ENCODE data around the gene DRC1.
"Not testable (repeated sequence)": the region's sequence is repeated elsewhere in the genome, so short reads cannot be mapped to it uniquely, and the experiment has no call there.

Gene DRC1

GRCh38 chr2:26464390-26465265 lies 62.9 kb downstream of the DRC1 start:
- DNase-seq: no peak

GRCh38 chr2:26465266-26465925 lies 63.7 kb downstream of the DRC1 start:
- DNase-seq: no peak

GRCh38 chr2:26465981-26466471 lies 64.3 kb downstream of the DRC1 start:
- no peak for DNase-seq

- no peak for DNase-seq
These were observed 65.1 kb downstream of the DRC1 start for GRCh38 chr2:26466662-26467310.

- not testable (repeated sequence) for DNase-seq
These were observed 66.8 kb downstream of the DRC1 start for GRCh38 chr2:26468544-26468943.

- peak; percentile 1 for DNase-seq
These were observed 67.5 kb downstream of the DRC1 start for GRCh38 chr2:26469092-26469710.

- DNase-seq: no peak
These were observed 68.2 kb downstream of the DRC1 start for GRCh38 chr2:26469955-26470354.

GRCh38 chr2:26470601-26471260 lies 69.0 kb downstream of the DRC1 start:
- no peak for DNase-seq

GRCh38 chr2:26471289-26471688 lies 69.6 kb downstream of the DRC1 start:
- DNase-seq: no peak

- DNase-seq: no peak
These were observed 70.3 kb downstream of the DRC1 start for GRCh38 chr2:26471766-26472706.

GRCh38 chr2:26472821-26473655 lies 71.3 kb downstream of the DRC1 start:
- DNase-seq: no peak

GRCh38 chr2:26473796-26474195 lies 72.1 kb downstream of the DRC1 start:
- no peak for DNase-seq

GRCh38 chr2:26474261-26474785 lies 72.6 kb downstream of the DRC1 start:
- no peak for DNase-seq

- DNase-seq: no peak
These were observed 73.3 kb downstream of the DRC1 start for GRCh38 chr2:26475037-26475436.

- DNase-seq: no peak
These were observed 74.2 kb downstream of the DRC1 start for GRCh38 chr2:26475832-26476501.

- DNase-seq: no peak
These were observed 75.6 kb downstream of the DRC1 start for GRCh38 chr2:26477126-26477910.

- DNase-seq: no peak
These were observed 76.2 kb downstream of the DRC1 start, which contains the start of gene OTOF for GRCh38 chr2:26477911-26478253. Gene OTOF, minus strand, starts transcription at chr2:26478124.

- no peak for DNase-seq
These were observed 76.6 kb downstream of the DRC1 start for GRCh38 chr2:26478366-26478765.

Measured in NCI-H1105 treated with DMSO at 0.1 percent for 48 hours (cell line).